ENCODE results near the gene VDAC2.
"Not testable (repeated sequence)": the region's sequence is repeated elsewhere in the genome, so short reads cannot be mapped to it uniquely, and the experiment has no call there.

VDAC2 gene

GRCh38 chr10:75210282-75211006 lies at the start of gene VDAC2:
TSS of gene VDAC2 (plus strand) at chr10:75210796. CDS start at chr10:75211159, 363 bp downstream.
- peak; percentile 96 for DNase-seq

- peak; percentile 39 for DNase-seq
Observed at GRCh38 chr10:75165684-75166622, 44.6 kb upstream of the VDAC2 start.

- peak; percentile 12 for DNase-seq
Observed at GRCh38 chr10:75166623-75166972, 44.0 kb upstream of the VDAC2 start.

GRCh38 chr10:75168275-75168674 lies 42.3 kb upstream of the VDAC2 start:
- DNase-seq = no peak

- no peak for DNase-seq
Observed at GRCh38 chr10:75170215-75170614, 40.4 kb upstream of the VDAC2 start.

- DNase-seq = no peak
Observed at GRCh38 chr10:75175046-75175445, 35.5 kb upstream of the VDAC2 start.

GRCh38 chr10:75176046-75176445 lies 34.5 kb upstream of the VDAC2 start:
- DNase-seq = no peak

GRCh38 chr10:75176736-75177135 lies 33.9 kb upstream of the VDAC2 start:
- no peak for DNase-seq

- no peak for DNase-seq
Observed at GRCh38 chr10:75179657-75180177, 30.9 kb upstream of the VDAC2 start.

- DNase-seq = no peak
Observed at GRCh38 chr10:75180592-75180991, 30.0 kb upstream of the VDAC2 start.

GRCh38 chr10:75181073-75181472 lies 29.5 kb upstream of the VDAC2 start:
- no peak for DNase-seq

GRCh38 chr10:75186310-75186709 lies 24.3 kb upstream of the VDAC2 start:
- no peak for DNase-seq

GRCh38 chr10:75187961-75188426 lies 22.6 kb upstream of the VDAC2 start:
- DNase-seq = peak; percentile 84

- not testable (repeated sequence) for DNase-seq
Observed at GRCh38 chr10:75188522-75188921, 22.1 kb upstream of the VDAC2 start.

GRCh38 chr10:75189266-75190096 lies 21.1 kb upstream of the VDAC2 start:
- DNase-seq = no peak

- no peak for DNase-seq
Observed at GRCh38 chr10:75191821-75192568, 18.6 kb upstream of the VDAC2 start.

- not testable (repeated sequence) for DNase-seq
Observed at GRCh38 chr10:75194625-75195024, 16.0 kb upstream of the VDAC2 start.

GRCh38 chr10:75195035-75195763 lies 15.4 kb upstream of the VDAC2 start:
- no peak for DNase-seq

GRCh38 chr10:75197066-75197465 lies 13.5 kb upstream of the VDAC2 start:
- DNase-seq = no peak

- no peak for DNase-seq
Observed at GRCh38 chr10:75197906-75198305, 12.7 kb upstream of the VDAC2 start.

- not testable (repeated sequence) for DNase-seq
Observed at GRCh38 chr10:75199949-75200348, 10.6 kb upstream of the VDAC2 start.

Measured in CD4-positive, alpha-beta T cell treated with Interleukin-10 for 1 hour (primary cell).